Heart left ventricle (tissue), 16 donors: ENCODE data around the gene CENPC. TPM values are rescaled to one million over a fixed set of nuclear protein-coding genes. Genes with fewer than 3 reads are reported as not detected.
"Not testable (repeated sequence)": the region's sequence is repeated elsewhere in the genome, so short reads cannot be mapped to it uniquely, and the experiment has no call there.

Experiments
- ATAC-seq, 4 donors: fragments of 200-7000 bp; cut with Tn5 transposase; one replicate each; pipeline ENCODE4 v1.9.1; 2020 to 2022; ENCODE audit warnings: moderate library complexity in 4 of 4, mild to moderate bottlenecking in 3 of 4, moderate number of reproducible peaks in 1 of 4
- DNase-seq, 5 donors: peaks; one replicate each; pipeline ENCODE4 v3.0.0-alpha.2; 2020
- H3K27ac ChIP-seq, 12 donors: fragments of 200-600 bp; sonication (generic) in 4 of 12; one replicate each; pipeline versions ENCODE4 v1.5.0 to v1.8.0; 2016 to 2022; ENCODE audit warnings: mild to moderate bottlenecking in 2 of 12
- H3K27me3 ChIP-seq, 9 donors: fragments of 200-600 bp; sonication (generic) in 2 of 9; one replicate each; pipeline versions ENCODE4 v1.5.1 to v1.8.0; 2016 to 2022; ENCODE audit warnings: mild to moderate bottlenecking in 3 of 9
- H3K36me3 ChIP-seq, 9 donors: fragments of 200-600 bp; sonication (generic) in 2 of 9; one replicate each; pipeline versions ENCODE4 v1.5.0 to v1.8.0; 2018 to 2022; ENCODE audit warnings: mild to moderate bottlenecking in 2 of 9
- H3K4me1 ChIP-seq, 12 donors: fragments of 200-600 bp; sonication (generic) in 4 of 12; one replicate each; pipeline versions ENCODE4 v1.5.0 to v1.8.0; 2016 to 2022; ENCODE audit warnings: mild to moderate bottlenecking in 3 of 12
- H3K4me3 ChIP-seq, 12 donors: fragments of 200-600 bp; sonication (generic) in 4 of 12; one replicate each; pipeline versions ENCODE4 v1.5.0 to v1.8.0; 2017 to 2022; ENCODE audit warnings: mild to moderate bottlenecking in 9 of 12, moderate library complexity in 4 of 12
- H3K9me3 ChIP-seq, 12 donors: fragments of 200-600 bp; sonication (generic) in 4 of 12; one replicate each; pipeline versions ENCODE4 v1.5.0 to v1.8.0; 2016 to 2022; ENCODE audit warnings: mild to moderate bottlenecking in 1 of 12
- CTCF ChIP-seq, 12 donors: fragments of 200-600 bp; sonication (generic) in 4 of 12; IDR thresholded peaks; one replicate each; pipeline versions ENCODE4 v1.5.0 to v1.8.0; 2018 to 2022; ENCODE audit warnings: antibody characterized with exemption in 12 of 12, mild to moderate bottlenecking in 5 of 12
- POLR2A ChIP-seq, 2 donors: fragments of 450-650 bp; IDR thresholded peaks; one replicate each; pipeline ENCODE4 v1.6.1; 2017; ENCODE audit warnings: antibody characterized with exemption in 2 of 2, mild to moderate bottlenecking in 2 of 2, moderate library complexity in 2 of 2
- WGBS, 4 donors: extraction: QIAGEN DNeasy Blood & Tissue Kit in 2 of 4; methylation state at CpG; one replicate each; pipeline versions ENCODE4 v1.1.5 to v1.1.7; 2013 to 2018; 5-methylcytosine and 5-hydroxymethylcytosine counted together
- intact Hi-C, 10 donors: fragments of 100-400 bp; cut with DNase I; formaldehyde crosslinking; loops; one replicate each; pipeline versions ENCODE4 v1.11.1 to v1.14.2; 2022
- polyA plus RNA-seq, 2 donors: library from polyadenylated mRNA; stranded (reverse); fragments of 200-250 nt; gene quantifications; one replicate each; pipeline ENCODE4 v1.2.3, GENCODE V29; 2013
- total RNA-seq, 9 donors: library from RNA; depleted of rRNA in 2 of 9; stranded (reverse); fragments of >200 nt in 2 of 9; fragmentation: NEBNext Ultra II Directional in 3 of 9; extraction: Animal tissue kit (Norgen Biotek cat#: 25700) in 3 of 9; gene quantifications; one replicate each; pipeline versions ENCODE4 v1.1.0 to v1.2.4, GENCODE V29; 2016 to 2023
- donor health status: ischemic (EF 13 %, LVEDD 7.1; RV severe dilation, severe dysfunction).
- donor health status: healthy with polysubstance abuse.
- donor health status: DM: no; HTN: yes; CAD: no.
- donor health status: DM: no; HTN: no; CAD: no.
- donor health status: ischemic (EF 25% LVEDD 6.9; RV normal size, moderate dysfunction).
- donor health status: ischemic (EF 25% LVEDD 5.7; RV mildly dilated, moderate dysfunction).
- donor health status: healthy.
- donor health status: DM: yes; HTN: yes; CAD: no.
- donor health status: ischemic (EF 35%, LVEDD 5.7; RV mildly dilated, moderate dysfunction).
- donor health status: nonischemic (EF 11% LVEDD 7.7; RV severe dilation, severe dysfunction).
- donor health status: DM: yes; HTN: yes; CAD: no.
- donor health status: PGD.
- donor health status: ischemic (EF 29% LVEDD 5.4; RV normal size, mild dysfunction).
- donor health status: nonischemic (EF 23%, LVEDD 6.1; RV moderate dilation, normal function).

The CENPC gene
- total and polyA plus RNA-seq, 11 donors: 2.6 to 16.7 (median 8.2) TPM

GRCh38 chr4:67554096-67554495 is 8.8 kb upstream of the CENPC start:
- Histone ChIP-seq H3K36me3 (no peaks in the 10 kb centered on the region), H3K9me3 (no peaks in the 10 kb centered on the region), H3K4me1 (peaks cover 0 to 11% (median 0%) of the 10 kb centered on the region in 12 donors), H3K27ac (no peak overlapping the region), H3K4me3 (no peak overlapping the region), H3K27me3 (no peaks in the 10 kb centered on the region)
- no peak for ATAC-seq
- no peak for DNase-seq
- intact Hi-C loops: no loop called here
- no peak for TF ChIP-seq POLR2A (IDR thresholded peaks at IDR 0.05)
- no peak for TF ChIP-seq CTCF (IDR thresholded peaks at IDR 0.05)
- WGBS, 4 donors: 74 to 95% (median 91%) methylated on average over 3 of the region's 3 CpGs

GRCh38 chr4:67552146-67552792 is 7.0 kb upstream of the CENPC start:
- H3K4me3 ChIP-seq, H3K9me3 ChIP-seq, ATAC-seq, intact Hi-C loops, H3K36me3 ChIP-seq, H3K27ac ChIP-seq, H3K27me3 ChIP-seq, DNase-seq: not testable (repeated sequence)
- WGBS, 4 donors: 51 to 67% (median 57%) methylated on average over 4 of the region's 4 CpGs
- H3K4me1 ChIP-seq: peaks cover 0 to 11% (median 0%) of the 10 kb centered on the region in 12 donors

- 92 to 95% (median 95%) methylated on average over 3 of the region's 3 CpGs for WGBS, 4 donors
- Histone ChIP-seq H3K4me1 (peaks cover 0 to 5% (median 1%) of the 10 kb centered on the region in 12 donors), H3K27me3 (no peaks in the 10 kb centered on the region), H3K36me3 (no peaks in the 10 kb centered on the region), H3K9me3 (no peaks in the 10 kb centered on the region), H3K4me3 (no peak overlapping the region), H3K27ac (no peak overlapping the region)
- intact Hi-C loops: no loop called here
- ATAC-seq (no peak), DNase-seq (no peak)
- no peak for TF ChIP-seq CTCF (IDR thresholded peaks at IDR 0.05)
- no peak for TF ChIP-seq POLR2A (IDR thresholded peaks at IDR 0.05)
Observed at GRCh38 chr4:67550857-67551256, 5.6 kb upstream of the CENPC start.

- Histone ChIP-seq H3K36me3 (no peaks in the 10 kb centered on the region), H3K4me3 (no peak overlapping the region), H3K9me3 (no peaks in the 10 kb centered on the region), H3K27me3 (no peaks in the 10 kb centered on the region), H3K27ac (no peak overlapping the region), H3K4me1 (peaks cover 0 to 6% (median 1%) of the 10 kb centered on the region in 12 donors)
- intact Hi-C loops: no loop called here
- ATAC-seq (no peak), DNase-seq (no peak)
- TF ChIP-seq POLR2A (IDR thresholded peaks at IDR 0.05) (no peak), CTCF (IDR thresholded peaks at IDR 0.05) (no peak)
Observed at GRCh38 chr4:67550451-67550850, 5.1 kb upstream of the CENPC start.

GRCh38 chr4:67549123-67549522 is 3.8 kb upstream of the CENPC start:
- TF ChIP-seq CTCF (IDR thresholded peaks at IDR 0.05) (peak in 6 of 12 donors; percentile 16 to 30 (median 24)), POLR2A (IDR thresholded peaks at IDR 0.05) (no peak)
- ATAC-seq: no peak
- Histone ChIP-seq H3K27ac (no peak overlapping the region), H3K4me3 (no peak overlapping the region), H3K4me1 (peaks cover 0 to 11% (median 3%) of the 10 kb centered on the region in 12 donors), H3K9me3 (no peaks in the 10 kb centered on the region), H3K36me3 (no peaks in the 10 kb centered on the region), H3K27me3 (no peaks in the 10 kb centered on the region)
- DNase-seq: no peak
- 6 to 16% (median 10%) methylated on average over 1 of the region's 1 CpG for WGBS, 4 donors
- intact Hi-C loops: loop anchor here in 5 of 10 donors (10.0 kb wide), 2 partner anchors 146 to 626 kb away; no protein-coding TSS in a partner anchor
